ENCODE measurements around the gene TMTC2.

The TMTC2 gene

DNA sequence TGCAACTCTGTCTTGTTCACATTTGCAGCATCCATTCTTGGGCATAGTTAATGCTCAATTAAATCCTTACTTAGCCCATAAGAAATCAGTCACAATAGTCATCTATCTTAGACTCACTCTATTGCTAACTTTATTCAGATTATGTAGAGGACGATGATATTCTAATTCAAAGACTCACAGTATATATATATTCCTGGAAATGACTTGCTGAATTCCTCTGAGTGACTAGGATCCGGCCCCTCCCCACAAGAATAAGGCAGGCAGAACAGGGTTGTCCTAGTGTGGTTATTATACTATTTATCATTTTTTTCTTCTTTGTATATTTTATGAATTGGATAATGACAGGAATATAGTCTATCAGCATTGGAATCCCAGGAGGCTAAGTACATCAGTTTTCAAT, 275.1 kb downstream of the TMTC2 start:
- no peak for DNase-seq

DNA sequence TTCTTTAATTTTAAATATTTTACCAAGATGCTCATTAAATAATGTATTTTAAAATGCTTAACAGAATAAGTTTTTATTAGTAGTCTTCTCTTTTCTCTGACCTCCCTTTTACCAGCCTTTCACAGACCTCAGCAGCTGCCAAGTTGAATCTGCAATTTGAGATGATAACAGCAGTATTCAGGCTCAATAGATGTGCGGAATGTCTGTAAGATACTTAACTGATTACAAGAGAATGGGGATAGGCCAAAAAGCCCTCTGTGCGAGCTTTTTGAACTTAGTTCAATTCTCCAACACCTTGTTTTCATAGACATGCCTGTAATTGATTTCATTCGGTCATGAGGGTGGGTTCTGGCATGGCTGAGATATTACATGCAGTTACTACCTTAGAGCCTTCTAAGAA, 277.2 kb downstream of the TMTC2 start:
- DNase-seq: no peak

DNA sequence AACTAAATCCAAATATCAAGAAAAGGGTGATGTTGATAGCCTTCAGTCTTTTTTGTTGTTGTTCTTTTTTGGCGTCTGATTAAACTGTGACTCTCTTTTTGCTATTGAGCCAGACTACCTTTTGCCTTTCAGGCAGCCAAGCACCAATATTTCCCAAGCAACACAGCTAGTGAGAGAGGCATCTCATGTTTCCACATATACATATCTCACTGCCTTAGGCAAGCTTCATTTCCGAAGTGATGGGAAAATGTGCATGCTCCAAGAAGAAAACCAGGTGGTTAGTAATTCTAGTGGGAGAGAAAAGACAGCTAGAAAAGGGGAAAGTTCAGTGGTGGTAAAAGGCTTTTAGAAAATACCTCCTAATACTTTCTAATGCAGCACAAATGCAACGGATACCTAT, 277.7 kb downstream of the TMTC2 start:
- DNase-seq: peak; percentile 45

- no peak for DNase-seq
Observed at GRCh38 chr12:82966001-82966559, 279.4 kb downstream of the TMTC2 start.

DNA sequence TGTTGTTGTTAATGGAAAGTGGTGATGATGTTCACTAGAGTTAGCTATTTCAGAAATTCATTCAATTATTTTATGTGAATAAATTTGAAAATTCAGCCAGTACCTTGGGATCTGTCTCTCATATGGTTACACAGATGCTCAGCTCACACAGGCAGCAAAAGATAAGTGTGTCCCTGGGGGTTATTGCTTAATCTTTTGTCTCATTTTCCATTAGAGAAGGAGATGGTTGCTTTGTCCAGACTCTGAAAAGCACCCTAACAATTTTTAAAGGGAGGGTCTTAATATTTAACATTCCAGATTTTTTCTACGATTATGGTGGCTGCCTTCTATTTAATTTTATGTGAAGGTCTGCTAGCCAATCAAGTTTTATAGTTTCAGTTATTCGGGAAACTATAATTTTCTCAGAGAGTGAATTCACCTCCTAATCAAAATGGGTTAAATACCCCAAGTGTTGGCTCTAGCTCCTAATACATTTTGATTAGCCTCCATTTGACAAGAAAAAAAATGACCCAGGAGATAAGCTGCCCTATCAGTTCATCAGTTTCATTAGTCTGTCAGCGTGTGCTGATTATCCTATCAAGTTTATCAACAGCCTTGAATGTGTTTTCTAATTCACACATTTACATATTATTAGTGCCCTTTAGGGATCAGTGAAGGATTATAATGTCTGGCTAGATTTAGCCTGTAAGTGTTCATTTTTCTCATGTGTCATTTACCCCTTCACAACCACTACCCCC, 282.1 kb downstream of the TMTC2 start:
- no peak for DNase-seq

DNA sequence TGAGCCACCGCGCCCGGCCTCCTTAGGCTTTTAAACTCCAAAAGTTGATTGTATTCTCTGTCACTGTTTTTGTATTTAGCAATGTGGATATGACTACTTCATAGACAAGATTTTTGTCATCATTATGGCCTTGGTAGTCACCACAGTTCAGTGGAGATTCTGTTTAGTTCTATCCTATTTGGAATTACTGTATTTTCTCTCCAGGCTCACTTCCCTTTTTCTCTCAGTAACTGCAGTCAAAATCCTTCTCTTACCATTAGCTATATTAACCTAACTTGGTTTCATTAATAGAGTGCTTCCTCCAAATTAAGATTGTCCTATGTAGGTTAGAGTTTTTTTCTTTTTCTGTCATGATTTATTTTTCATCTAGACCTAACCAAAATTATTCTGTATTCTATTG, 283.9 kb downstream of the TMTC2 start:
- no peak for DNase-seq

- DNase-seq: peak; percentile 75
Observed at GRCh38 chr12:82971584-82971983, 284.9 kb downstream of the TMTC2 start.

DNA sequence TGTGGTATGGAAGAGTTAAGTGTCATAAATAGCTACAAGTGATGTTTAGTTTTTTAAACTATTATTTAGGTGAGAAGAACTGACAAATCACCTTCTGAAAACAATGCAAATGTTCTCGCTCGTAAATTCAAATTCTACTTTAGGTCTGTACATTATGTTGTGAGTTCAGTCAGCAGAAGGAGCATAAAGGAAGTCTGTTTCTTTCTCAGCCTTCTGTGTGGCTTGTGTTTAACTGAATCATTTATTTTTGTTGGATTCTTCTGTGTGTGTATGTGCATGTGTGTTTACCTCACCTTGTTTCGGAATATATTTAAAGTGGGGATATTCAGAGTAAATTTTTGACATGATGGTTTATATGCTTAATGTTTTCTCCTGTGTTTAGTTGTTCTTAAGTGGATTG, 285.9 kb downstream of the TMTC2 start:
- DNase-seq: peak; percentile 91

GRCh38 chr12:82973592-82973991, 286.9 kb downstream of the TMTC2 start:
- no peak for DNase-seq

DNA sequence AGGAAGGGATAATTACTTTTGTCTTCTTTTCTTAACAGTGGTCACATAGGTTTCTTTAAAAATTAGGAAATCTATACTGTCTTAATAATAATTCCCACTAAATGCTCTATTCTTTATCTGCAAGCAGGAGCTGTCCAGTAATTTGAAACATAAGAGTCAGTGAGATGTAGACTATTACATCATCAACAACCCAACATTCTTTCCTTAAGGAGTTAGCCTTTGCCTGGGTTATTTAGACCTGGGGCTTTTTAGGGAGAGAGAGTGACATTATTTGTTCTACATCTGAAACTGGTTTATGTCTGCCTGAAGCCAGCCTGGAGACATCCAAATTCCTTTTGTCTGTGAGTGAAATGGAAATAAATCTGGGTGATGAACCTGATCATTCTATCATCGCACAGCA, 294.4 kb downstream of the TMTC2 start:
- no peak for DNase-seq

DNA sequence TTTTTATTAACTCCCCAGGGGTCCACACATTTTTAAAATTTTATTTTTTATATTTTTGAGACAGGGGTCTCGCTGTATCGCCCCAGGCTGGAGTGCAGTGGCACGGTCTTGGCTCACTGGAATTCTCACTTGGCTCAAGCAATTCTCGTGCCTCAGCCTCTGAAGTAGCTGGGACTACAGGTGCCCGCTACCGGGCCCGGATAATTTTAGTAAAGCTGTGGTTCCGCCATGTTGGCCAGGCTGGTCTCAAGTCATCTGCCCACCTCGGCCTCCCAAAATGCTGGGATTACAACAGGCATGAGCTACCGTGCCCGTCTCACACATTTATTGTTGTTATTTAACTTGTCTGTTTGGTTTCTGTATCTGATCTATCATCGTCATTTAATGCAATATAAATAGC, 307.4 kb downstream of the TMTC2 start:
- DNase-seq: no peak

DNA sequence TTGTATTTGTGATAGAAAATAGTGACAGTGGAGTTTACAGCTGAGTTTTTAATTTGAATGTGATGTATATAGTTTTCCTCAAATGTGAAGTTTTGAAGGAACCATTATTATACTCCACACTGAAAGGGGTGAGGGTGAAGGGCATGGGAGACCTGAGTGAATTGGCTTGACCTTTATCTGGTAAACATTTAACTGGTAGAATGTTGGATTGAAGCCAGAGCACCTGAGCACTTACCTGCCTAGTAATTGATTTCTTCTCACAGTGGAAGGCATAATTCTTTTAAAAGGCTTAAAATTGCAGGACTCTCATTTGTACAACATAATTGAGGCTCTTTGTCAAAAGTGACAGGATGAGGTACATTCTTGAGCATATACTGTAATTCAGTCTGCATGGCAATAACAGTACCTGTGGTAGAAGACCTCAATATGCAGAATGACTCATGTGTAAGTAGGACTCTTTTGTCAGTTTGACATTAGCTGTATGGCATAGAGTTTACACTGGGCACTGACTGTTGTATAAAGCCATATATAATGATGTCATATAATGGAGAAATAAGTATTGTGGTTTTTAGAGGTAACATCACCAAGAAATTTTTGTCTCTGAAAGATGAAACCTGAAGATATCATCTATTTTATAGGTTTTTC, 309.6 kb downstream of the TMTC2 start:
- no peak for DNase-seq

DNA sequence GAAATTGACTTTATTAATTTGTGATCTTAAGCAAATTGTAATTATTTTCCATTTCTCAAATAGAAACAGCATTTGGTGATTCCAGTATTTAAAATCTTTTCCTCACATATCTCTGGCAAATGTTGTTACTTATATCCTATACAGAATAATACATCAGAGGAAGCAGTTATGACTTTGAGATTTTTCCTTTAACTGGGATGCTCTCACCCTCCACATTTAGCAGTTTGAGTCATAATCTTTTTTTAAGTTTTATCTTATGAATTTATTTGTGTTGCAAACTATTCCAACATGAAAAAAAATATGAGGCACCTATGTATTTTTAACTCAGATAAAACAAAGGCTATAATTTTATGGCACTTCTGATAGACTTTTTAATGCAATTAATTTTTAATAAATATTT, 311.8 kb downstream of the TMTC2 start:
- DNase-seq: no peak

DNA sequence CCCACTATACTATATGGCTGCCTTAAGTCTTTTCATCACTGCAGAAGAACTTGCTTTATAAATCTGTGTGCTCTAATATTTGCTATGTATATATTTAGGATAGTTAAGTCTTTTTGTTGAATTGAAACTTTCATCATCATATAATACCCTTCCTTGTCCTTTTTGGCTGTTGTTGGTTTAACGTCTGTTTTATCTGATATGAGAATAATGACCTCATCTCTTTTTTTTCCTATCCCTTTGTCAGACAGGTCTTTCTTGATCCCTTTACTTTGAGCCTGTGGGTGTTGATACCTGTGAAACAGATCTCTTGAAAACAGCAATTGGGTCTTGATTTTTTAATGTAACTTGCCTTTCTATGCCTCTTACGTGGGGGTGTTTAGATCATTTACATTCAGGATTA, 316.3 kb downstream of the TMTC2 start:
- no peak for DNase-seq

GRCh38 chr12:83005534-83006197, 319.0 kb downstream of the TMTC2 start:
- DNase-seq: no peak

- DNase-seq: no peak
Observed at GRCh38 chr12:83008703-83009102, 322.0 kb downstream of the TMTC2 start.

DNA sequence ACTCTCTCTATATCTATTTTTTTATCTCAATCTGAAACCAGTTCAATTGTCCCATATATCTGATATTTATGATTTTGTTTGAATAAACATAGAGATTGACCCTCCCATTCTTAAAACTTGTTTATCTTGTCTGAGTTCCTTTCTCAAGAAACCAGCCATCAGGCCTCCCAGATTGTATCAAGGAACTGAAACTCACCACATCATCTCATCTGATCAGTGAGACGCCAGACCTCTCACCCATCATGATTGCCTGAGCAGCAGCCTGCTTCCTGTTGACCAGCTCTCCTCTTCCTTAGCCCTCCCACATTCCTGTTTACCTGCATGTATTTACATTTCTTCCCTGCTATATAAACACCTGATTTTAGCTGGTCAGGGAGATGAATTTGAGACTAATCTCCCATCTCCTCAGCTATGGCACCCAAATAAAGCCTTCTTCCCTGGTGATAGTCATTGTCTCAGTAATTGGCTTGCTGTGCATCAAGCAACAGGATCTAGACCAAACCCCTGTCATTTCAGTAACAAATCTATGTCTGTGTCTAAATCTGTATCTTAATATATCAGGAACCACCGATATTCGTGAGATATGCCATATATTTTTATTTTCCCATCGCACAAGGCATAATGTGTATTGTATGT, 323.6 kb downstream of the TMTC2 start:
- DNase-seq: no peak

DNA sequence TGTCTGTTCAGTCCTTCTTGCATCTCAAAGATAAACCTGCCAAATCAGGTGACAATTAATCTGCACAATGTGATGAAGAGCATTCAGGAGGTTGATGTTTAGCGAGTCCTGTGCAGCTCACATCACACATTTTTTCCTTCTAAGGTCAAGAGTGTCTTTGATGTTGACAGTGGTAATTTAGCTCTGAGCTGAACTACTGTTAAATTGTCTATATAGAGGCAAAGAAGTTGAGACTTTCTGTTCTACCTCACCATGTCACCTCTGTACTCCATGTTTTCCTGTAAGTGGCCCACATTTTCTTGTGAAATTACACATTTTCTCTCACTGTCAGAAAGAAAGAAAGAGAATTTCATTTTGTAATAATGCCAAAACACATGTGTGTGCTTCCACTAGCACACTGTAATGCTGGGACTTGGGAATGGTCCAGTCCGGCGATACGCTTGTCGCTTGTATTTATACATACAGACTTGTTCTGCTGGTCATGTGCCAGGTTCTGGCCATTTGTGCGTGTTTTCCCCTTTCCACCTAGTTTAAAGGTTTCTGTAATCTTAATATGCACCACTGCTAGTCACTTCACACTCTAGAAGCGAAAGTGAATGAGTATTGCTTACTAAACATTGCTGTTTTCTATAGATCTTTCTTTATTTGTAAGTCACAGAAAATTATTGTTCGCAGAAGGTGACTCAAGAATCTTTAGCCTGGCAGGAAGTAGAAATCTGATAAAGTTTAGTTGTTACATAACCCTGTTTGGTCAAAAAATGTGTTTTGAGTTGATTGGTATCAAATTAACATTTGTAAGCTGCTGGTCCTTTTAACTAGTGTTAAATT, 328.9 kb downstream of the TMTC2 start:
- DNase-seq: no peak

DNA sequence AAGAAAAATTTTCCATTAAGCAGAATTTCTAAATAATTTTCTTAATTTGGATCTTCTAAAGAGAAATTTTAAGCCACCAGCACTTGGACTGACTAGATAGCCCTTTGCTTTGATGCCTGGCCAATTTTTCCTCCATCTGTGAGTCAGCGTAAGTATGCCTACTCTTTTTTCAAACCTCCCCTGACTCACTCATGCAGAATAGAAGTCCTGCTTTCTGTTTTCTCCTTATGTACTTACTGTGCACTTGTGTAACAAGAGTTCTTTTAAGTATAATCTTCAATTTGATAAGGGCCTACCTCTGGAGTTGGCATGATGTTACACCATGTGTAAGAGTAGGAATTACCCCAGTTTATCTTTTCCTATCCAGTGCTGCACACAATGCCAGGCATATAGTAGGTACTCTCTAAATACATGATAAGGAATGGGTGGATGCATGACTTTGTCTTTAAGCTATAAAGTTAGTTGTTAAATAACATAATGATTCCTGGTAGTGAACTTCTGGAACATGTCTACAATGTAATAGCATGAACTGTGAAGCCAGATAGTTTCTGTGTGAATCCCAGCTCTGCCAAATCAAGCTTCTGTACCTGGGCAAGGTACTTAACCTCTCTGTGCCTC, 329.6 kb downstream of the TMTC2 start:
- DNase-seq: no peak

DNA sequence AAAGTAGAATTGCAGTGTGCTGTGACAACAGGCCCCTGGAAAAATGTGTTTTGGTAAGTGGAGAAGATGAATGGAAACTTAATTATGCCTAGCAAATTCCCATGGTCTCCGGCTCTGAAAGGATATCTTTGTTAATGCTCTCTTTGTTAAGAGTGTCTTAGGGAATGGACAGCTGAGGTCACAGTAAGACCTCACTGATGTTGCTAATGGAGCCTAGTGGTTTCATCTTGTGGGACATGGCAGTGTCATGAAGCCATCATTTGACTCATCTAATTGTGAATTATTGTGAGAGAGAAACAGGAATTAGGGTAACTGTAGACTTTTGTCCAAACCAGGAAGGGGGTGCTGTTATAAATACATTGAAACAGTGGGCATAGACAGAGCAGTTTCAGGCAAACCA, 330.3 kb downstream of the TMTC2 start:
- DNase-seq: no peak

DNA sequence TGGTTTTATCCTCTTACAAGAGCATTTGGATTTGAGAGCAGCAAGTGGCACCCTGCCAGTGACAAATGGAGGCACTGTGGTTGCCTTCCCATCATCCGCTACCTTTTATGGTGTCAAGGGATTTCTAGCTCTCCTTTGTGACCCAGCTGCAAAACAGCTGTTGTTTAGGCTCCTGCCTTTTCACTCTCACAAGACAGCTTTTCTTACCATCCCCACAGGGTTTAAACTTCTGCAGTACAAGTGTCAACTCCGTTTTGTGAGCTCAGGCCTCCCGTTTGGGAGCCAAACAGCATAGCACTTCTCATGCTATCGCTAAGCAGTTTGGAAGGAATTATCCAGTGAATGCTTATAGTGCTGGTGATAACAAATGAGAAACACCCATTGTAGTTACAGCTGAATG, 331.4 kb downstream of the TMTC2 start:
- DNase-seq: no peak
